Upper lobe of left lung (tissue), 6 donors: Measurements from ENCODE around the gene REV1. TPM values are rescaled to one million over a fixed set of nuclear protein-coding genes. Genes with fewer than 3 reads are reported as not detected.

Experiments
- ATAC-seq, 2 donors: fragments of 200-7000 bp; cut with Tn5 transposase; one replicate each; pipeline ENCODE4 v1.9.1; 2022; ENCODE audit warnings: mild to moderate bottlenecking in 2 of 2, moderate library complexity in 2 of 2; ENCODE audit not compliant: low FRiP score in 2 of 2
- DNase-seq, 2 donors: peaks; one replicate each; pipeline ENCODE4 v3.0.0-alpha.2; 2019 to 2020
- H3K27ac ChIP-seq, 4 donors: fragments of 200-600 bp; sonication (generic); one replicate each; pipeline ENCODE4 v1.5.1; 2016 to 2019
- H3K27me3 ChIP-seq, 4 donors: fragments of 200-600 bp; sonication (generic); one replicate each; pipeline ENCODE4 v1.5.1; 2017 to 2019
- H3K36me3 ChIP-seq, 4 donors: fragments of 200-600 bp; sonication (generic); one replicate each; pipeline ENCODE4 v1.5.1; 2016 to 2019
- H3K4me1 ChIP-seq, 4 donors: fragments of 200-600 bp; sonication (generic); one replicate each; pipeline ENCODE4 v1.5.1; 2018 to 2019
- H3K4me3 ChIP-seq, 4 donors: fragments of 200-600 bp; sonication (generic); one replicate each; pipeline ENCODE4 v1.5.1; 2017 to 2019; ENCODE audit warnings: mild to moderate bottlenecking in 2 of 4, moderate library complexity in 1 of 4
- H3K9me3 ChIP-seq, 4 donors: fragments of 200-600 bp; sonication (generic); one replicate each; pipeline ENCODE4 v1.5.1; 2018 to 2019
- CTCF ChIP-seq, 6 experiments: fragments of 450-650 bp in 4 of 6; fragments of 200-600 bp in 2 of 6; sonication (generic) in 2 of 6; IDR thresholded peaks; one replicate each; pipeline ENCODE4 v1.5.1; 2016 to 2019; ENCODE audit warnings: antibody characterized with exemption in 6 of 6
- EP300 ChIP-seq, 4 donors: sonication (generic); formaldehyde crosslinking; IDR thresholded peaks; one replicate each; pipeline ENCODE4 v1.5.1; 2017; ENCODE audit warnings: antibody characterized with exemption in 4 of 4, control low read depth in 2 of 4
- POLR2A ChIP-seq, 4 donors: fragments of 450-650 bp; IDR thresholded peaks; one replicate each; pipeline ENCODE4 v1.5.1; 2016 to 2017; ENCODE audit warnings: antibody characterized with exemption in 4 of 4, mild to moderate bottlenecking in 2 of 4
- POLR2AphosphoS5 ChIP-seq, 2 donors: sonication (generic); formaldehyde crosslinking; IDR thresholded peaks; one replicate each; pipeline ENCODE4 v1.5.1; 2017; ENCODE audit warnings: antibody characterized with exemption in 2 of 2
- WGBS, 2 donors: methylation state at CpG; one replicate each; pipeline ENCODE4 v1.1.5; 2017 to 2018; 5-methylcytosine and 5-hydroxymethylcytosine counted together
- total RNA-seq, 6 donors: library from RNA; depleted of rRNA in 4 of 6; stranded (reverse); fragments of >200 nt in 4 of 6; gene quantifications; one replicate each; pipeline versions ENCODE4 v1.1.0 to v1.2.1, GENCODE V29; 2016 to 2021
- donor health status: DM: no; HTN: no; CAD: no; lungs with moderate emphysema.
- donor health status: DM: no; HTN: yes; CAD: no; lungs with severe emphysema.

The REV1 gene
- total RNA-seq, 6 donors from 2014 or later: 34.6 to 135 (median 61.8) TPM

GRCh38 chr2:99451280-99451679 lies 38.5 kb downstream of the REV1 start:
- Histone ChIP-seq H3K4me3 (no peak overlapping the region), H3K36me3 (peaks cover 11 to 68% (median 21%) of the 10 kb centered on the region in 4 donors), H3K9me3 (no peaks in the 10 kb centered on the region), H3K27ac (no peak overlapping the region), H3K27me3 (no peaks in the 10 kb centered on the region), H3K4me1 (peaks cover 0 to 10% (median 3%) of the 10 kb centered on the region in 4 donors)
- ATAC-seq (no peak), DNase-seq (no peak)
- 69% methylated on average over 4 of the region's 4 CpGs for WGBS, 2 donors
- no peak for TF ChIP-seq CTCF (IDR thresholded peaks at IDR 0.05)
- no peak for TF ChIP-seq EP300 (IDR thresholded peaks at IDR 0.05)

- Histone ChIP-seq H3K27me3 (no peaks in the 10 kb centered on the region), H3K36me3 (peaks cover 11 to 58% (median 15%) of the 10 kb centered on the region in 4 donors), H3K27ac (no peak overlapping the region), H3K4me1 (peaks cover 0 to 10% (median 3%) of the 10 kb centered on the region in 4 donors), H3K4me3 (no peak overlapping the region), H3K9me3 (no peaks in the 10 kb centered on the region)
- TF ChIP-seq EP300 (IDR thresholded peaks at IDR 0.05) (no peak), POLR2A (IDR thresholded peaks at IDR 0.05) (no peak), POLR2AphosphoS5 (IDR thresholded peaks at IDR 0.05) (no peak), CTCF (IDR thresholded peaks at IDR 0.05) (no peak)
- no peak for ATAC-seq
- 86 to 88% methylated on average over 1 of the region's 1 CpG for WGBS, 2 donors
- no peak for DNase-seq
Measured at GRCh38 chr2:99450199-99450598, 39.6 kb downstream of the REV1 start.

- peaks cover 8 to 49% (median 15%) of the 10 kb centered on the region in 4 donors for H3K36me3 ChIP-seq
- WGBS, 2 donors: 83 to 85% methylated on average over 2 of the region's 2 CpGs
- TF ChIP-seq EP300 (IDR thresholded peaks at IDR 0.05) (no peak), POLR2AphosphoS5 (IDR thresholded peaks at IDR 0.05) (no peak), CTCF (IDR thresholded peaks at IDR 0.05) (no peak), POLR2A (IDR thresholded peaks at IDR 0.05) (no peak)
- H3K4me1 ChIP-seq: peaks cover 0 to 10% (median 3%) of the 10 kb centered on the region in 4 donors
- no peaks in the 10 kb centered on the region for H3K27me3 ChIP-seq
- H3K4me3 ChIP-seq: no peak overlapping the region
- no peak for DNase-seq
- ATAC-seq: no peak
- no peak overlapping the region for H3K27ac ChIP-seq
- H3K9me3 ChIP-seq: no peaks in the 10 kb centered on the region
Measured at GRCh38 chr2:99448556-99448955, 41.3 kb downstream of the REV1 start.

GRCh38 chr2:99445065-99445464 lies 44.8 kb downstream of the REV1 start:
- 63 to 86% methylated on average over 4 of the region's 4 CpGs for WGBS, 2 donors
- H3K27me3 ChIP-seq: no peaks in the 10 kb centered on the region
- no peak for ATAC-seq
- TF ChIP-seq POLR2A (IDR thresholded peaks at IDR 0.05) (no peak), CTCF (IDR thresholded peaks at IDR 0.05) (no peak), EP300 (IDR thresholded peaks at IDR 0.05) (no peak), POLR2AphosphoS5 (IDR thresholded peaks at IDR 0.05) (no peak)
- H3K4me3 ChIP-seq: no peak overlapping the region
- no peak for DNase-seq
- H3K27ac ChIP-seq: no peak overlapping the region
- no peaks in the 10 kb centered on the region for H3K9me3 ChIP-seq
- peaks cover 8 to 48% (median 14%) of the 10 kb centered on the region in 4 donors for H3K36me3 ChIP-seq
- no peaks in the 10 kb centered on the region for H3K4me1 ChIP-seq

GRCh38 chr2:99444222-99444621 lies 45.6 kb downstream of the REV1 start:
- DNase-seq (no peak), ATAC-seq (no peak)
- H3K36me3 ChIP-seq: peaks cover 8 to 52% (median 13%) of the 10 kb centered on the region in 4 donors
- H3K4me1 ChIP-seq: no peaks in the 10 kb centered on the region
- TF ChIP-seq POLR2AphosphoS5 (IDR thresholded peaks at IDR 0.05) (no peak), POLR2A (IDR thresholded peaks at IDR 0.05) (no peak), EP300 (IDR thresholded peaks at IDR 0.05) (no peak), CTCF (IDR thresholded peaks at IDR 0.05) (no peak)
- no peak overlapping the region for H3K4me3 ChIP-seq
- no peak overlapping the region for H3K27ac ChIP-seq
- H3K9me3 ChIP-seq: no peaks in the 10 kb centered on the region
- 84 to 88% methylated on average over 2 of the region's 2 CpGs for WGBS, 2 donors
- H3K27me3 ChIP-seq: no peaks in the 10 kb centered on the region
